Cerebellar nuclear complex (tissue), 1 donor: Measurements from ENCODE around the gene DNAJC5.
"Not testable (repeated sequence)": the region's sequence is repeated elsewhere in the genome, so short reads cannot be mapped to it uniquely, and the experiment has no call there.

Experiments
- DNase-seq, 2 experiments: peaks; one replicate each; lab custom pipeline; 2025; lab: John Stamatoyannopoulos, UW

The DNAJC5 gene

GRCh38 chr20:63968136-63968927 lies 73.4 kb downstream of the DNAJC5 start:
- DNase-seq: no peak

- no peak for DNase-seq
Observed at GRCh38 chr20:63968928-63969760, 74.2 kb downstream of the DNAJC5 start.

GRCh38 chr20:63969838-63970713 lies 75.2 kb downstream of the DNAJC5 start, which contains the start of gene ZNF512B:
Gene ZNF512B (minus strand): TSS chr20:63969930. CDS start chr20:63967950, 1,980 bp downstream.
- DNase-seq: no peak

- DNase-seq: no peak
Observed at GRCh38 chr20:63970714-63971431, 75.9 kb downstream of the DNAJC5 start.

GRCh38 chr20:63971960-63972311 lies 77.0 kb downstream of the DNAJC5 start:
- not testable (repeated sequence) for DNase-seq

GRCh38 chr20:63972312-63973159 lies 77.6 kb downstream of the DNAJC5 start:
- no peak for DNase-seq

- DNase-seq: no peak
Observed at GRCh38 chr20:63973160-63973479, 78.2 kb downstream of the DNAJC5 start.

- DNase-seq: peak in 1 of 2 experiments; percentile 78
Observed at GRCh38 chr20:63973636-63974401, 78.9 kb downstream of the DNAJC5 start.

- peak; percentile 89 to 93 for DNase-seq
Observed at GRCh38 chr20:63974402-63975200, 79.7 kb downstream of the DNAJC5 start.

GRCh38 chr20:63976511-63976910 lies 81.6 kb downstream of the DNAJC5 start:
- DNase-seq: not testable (repeated sequence)

- DNase-seq: no peak
Observed at GRCh38 chr20:63976980-63977738, 82.2 kb downstream of the DNAJC5 start.

- DNase-seq: no peak
Observed at GRCh38 chr20:63977739-63978276, 82.9 kb downstream of the DNAJC5 start.

GRCh38 chr20:63978319-63979228 lies 83.6 kb downstream of the DNAJC5 start:
- no peak for DNase-seq

- no peak for DNase-seq
Observed at GRCh38 chr20:63979229-63979556, 84.3 kb downstream of the DNAJC5 start.

- DNase-seq: no peak
Observed at GRCh38 chr20:63979557-63980316, 84.8 kb downstream of the DNAJC5 start, which contains the start of gene SAMD10. Gene SAMD10 (minus strand): TSS chr20:63979642. CDS start chr20:63979467, 175 bp downstream.

GRCh38 chr20:63980317-63980805 lies 85.4 kb downstream of the DNAJC5 start:
- DNase-seq: no peak
